Globus pallidus (tissue), 1 donor: ENCODE data around the gene GLO1.

ENCODE experiments used
- DNase-seq: peaks from one replicate; pipeline ENCODE4 v3.0.0-alpha.2; 2015; ENCODE audit warnings: low spot score

GLO1 gene

DNA sequence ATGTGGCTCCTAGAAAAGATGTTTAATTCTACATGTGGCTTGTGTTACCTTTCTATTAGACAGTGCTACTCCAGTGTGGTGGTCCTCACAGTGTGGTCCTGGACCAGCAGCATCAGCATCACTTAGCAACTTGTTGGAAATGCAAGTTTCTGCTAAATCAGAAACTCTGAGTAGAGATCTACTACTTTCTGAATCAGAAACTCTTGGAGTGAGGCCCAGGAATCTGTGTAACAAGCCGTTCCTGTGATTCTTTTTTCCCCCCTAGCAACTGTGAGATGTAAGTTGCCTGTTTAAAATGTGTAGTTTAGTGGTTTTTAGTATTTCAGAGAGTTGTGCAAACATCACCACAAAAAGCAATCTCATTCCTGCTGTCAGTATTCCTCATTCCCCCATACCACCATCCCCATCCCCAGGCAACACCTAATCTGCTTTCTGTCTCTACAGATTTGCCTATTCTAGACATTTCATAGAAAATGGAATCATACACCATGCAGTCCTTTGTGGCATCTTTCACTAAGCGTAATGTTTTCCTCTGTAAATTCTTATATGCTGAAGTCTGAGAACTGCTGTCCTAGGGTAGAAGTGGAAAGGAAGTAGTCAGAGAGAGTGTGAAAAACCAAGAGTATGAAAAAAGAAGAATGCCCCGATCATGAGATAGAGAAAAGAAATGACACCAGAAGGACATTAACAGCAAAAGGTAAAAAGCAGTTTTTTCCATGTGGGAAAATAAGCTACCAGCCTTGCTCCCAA lies 44.4 kb downstream of the GLO1 start:
- no peak for DNase-seq

DNA sequence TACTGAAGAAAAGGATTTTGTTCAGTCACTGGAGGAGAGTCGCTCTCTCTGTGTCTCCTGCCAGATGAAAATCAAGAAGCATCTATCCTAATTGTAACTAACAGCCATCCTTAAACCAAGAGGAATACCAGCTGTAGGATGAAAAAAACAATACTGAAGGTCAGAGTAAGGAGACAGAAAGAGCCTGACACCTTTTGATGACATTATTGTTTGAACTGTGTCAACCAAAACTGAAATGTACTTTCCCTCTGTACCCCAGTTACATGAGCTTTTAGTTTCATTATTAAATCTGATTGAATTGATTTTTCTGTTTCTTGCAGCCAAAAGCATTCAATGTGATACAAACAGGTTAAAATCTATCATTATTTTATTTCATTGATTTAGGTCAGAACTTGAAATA lies 46.0 kb downstream of the GLO1 start:
- no peak for DNase-seq

- no peak for DNase-seq
These were observed 48.7 kb downstream of the GLO1 start for GRCh38 chr6:38654263-38654662.

GRCh38 chr6:38651121-38651784 lies 51.7 kb downstream of the GLO1 start:
- DNase-seq = no peak

GRCh38 chr6:38650207-38650752 lies 52.7 kb downstream of the GLO1 start:
- DNase-seq = no peak

DNA sequence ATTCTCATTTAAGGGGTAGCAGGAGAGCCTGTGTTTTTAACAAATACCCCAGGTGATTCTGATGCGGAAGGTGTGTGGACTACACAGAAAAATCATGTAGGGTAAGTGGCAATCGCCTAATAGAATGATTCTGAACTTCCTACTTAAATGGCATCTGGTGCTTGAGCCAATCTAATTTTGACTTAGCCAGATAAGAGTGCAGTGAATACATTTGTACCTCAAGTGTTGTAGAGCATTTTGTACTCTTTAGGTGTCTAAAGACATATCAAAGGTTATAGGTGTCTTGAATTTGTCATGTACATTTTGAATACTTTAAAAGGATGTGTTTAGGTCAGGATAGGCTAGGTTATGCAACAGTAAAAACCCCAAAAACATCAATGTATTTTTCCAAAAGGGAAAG lies 53.2 kb downstream of the GLO1 start:
- DNase-seq = no peak

DNA sequence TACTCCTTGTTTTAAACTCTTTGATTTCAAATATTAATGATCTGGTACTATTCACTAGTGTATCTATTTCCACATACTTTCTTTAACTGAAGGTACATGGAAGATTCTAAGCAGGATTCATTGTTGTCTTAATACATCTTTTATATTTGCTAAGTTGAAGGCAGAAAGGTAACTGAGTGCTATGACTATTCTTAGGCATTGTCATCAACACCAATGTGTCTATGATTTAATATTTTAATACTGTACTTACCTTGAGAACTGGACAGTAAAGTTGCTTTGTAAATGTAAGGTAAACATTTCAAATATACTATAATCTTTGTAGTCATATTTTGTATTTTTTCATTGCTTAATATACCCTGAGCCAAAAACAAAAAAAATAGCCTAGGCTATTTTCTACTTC lies 54.3 kb downstream of the GLO1 start:
- DNase-seq = no peak

DNA sequence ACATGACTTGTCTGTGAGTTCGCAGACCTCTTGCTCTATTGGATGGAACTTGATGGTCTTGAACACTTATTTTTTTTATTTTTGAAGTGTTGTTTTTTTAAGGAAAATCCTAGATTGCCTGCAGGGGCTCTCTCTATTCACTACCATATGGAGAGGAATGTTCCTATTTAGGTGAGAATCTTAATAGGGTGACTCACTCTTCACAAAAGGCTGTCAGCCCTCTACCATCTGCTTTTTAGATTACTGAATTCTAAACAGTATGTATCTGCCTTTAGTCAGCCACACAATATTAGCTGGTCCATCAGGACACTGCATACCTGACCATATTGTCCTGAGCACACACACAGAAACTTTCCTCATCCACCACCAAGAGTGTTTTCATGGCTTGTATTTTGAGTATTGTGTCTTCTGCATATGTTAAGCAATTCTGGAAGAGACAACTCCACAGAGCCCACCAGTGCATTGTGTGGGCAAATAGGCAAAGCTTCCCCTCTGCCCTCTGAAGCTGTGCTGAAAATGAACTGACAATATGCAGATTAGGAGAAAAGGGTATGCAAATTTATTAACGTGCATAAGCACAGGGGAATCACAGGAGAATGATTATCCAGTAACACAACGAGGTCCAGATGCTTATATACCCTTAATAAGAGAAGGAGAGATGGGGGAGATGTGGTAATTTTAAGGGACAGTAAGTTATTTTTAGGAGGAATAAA lies 56.6 kb downstream of the GLO1 start:
- no peak for DNase-seq

- DNase-seq = no peak
These were observed 58.0 kb downstream of the GLO1 start for GRCh38 chr6:38644951-38645350.

DNA sequence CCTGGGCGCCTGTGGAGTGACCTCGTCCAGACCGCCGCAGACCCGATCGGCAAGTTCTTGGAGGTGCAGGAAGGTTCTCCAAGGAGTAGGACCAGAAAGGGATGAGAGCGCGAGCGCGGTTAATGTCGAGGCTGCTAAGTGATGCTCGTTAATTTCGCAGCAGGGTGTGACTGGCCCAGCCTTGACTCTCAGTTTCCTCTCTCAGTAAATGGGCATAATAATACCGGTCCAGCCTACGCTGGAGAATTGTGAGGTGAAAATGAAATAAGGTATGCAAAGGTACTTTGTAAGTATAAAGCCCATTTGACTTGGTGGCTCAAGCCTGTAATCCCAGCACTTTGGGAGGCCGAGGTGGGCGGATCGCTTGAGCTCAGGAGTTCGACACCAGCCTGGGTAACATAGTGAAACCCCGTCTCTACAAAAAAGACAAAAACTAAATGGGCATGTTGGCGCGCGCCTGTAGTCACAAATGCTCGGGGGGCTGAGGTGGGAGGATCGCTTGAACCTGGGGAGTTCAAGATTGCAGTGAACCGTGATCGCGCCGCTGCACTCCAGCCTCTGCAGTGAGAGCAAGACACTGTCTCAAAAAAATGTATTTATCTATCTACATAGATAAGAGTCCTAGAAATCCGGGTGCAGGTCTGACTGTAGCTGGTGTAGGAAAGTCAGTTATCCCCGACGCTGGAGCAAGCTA lies 62.6 kb downstream of the GLO1 start:
- peak; percentile 70 for DNase-seq

GRCh38 chr6:38639498-38640215 lies 63.3 kb downstream of the GLO1 start, which contains the start of gene BTBD9:
Gene BTBD9 (minus strand): TSS chr6:38639929.
- DNase-seq = peak; percentile 79

- peak; percentile 31 for DNase-seq
These were observed 63.9 kb downstream of the GLO1 start for GRCh38 chr6:38638941-38639497.

DNA sequence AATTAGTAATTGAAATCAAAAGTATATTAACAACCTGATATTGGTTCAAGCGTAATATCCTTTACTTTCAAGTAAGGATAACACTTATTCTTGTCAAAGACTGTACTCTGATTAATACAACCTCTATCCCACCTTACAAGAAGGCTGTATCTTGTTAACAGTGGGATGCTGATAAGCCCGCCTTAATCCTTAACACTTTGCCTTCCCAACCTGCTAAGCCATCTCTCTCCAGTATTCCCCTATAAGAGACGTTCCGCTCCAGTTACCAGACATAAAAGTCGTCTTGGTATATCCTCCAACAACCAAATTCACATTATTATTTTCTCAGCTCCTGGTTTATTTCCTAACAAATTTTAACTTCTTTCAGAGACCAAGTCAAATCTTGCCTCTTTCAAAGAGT lies 65.2 kb downstream of the GLO1 start:
- no peak for DNase-seq

GRCh38 chr6:38636027-38636426 lies 66.9 kb downstream of the GLO1 start:
- no peak for DNase-seq

GRCh38 chr6:38634518-38634917 lies 68.4 kb downstream of the GLO1 start:
- DNase-seq = no peak

DNA sequence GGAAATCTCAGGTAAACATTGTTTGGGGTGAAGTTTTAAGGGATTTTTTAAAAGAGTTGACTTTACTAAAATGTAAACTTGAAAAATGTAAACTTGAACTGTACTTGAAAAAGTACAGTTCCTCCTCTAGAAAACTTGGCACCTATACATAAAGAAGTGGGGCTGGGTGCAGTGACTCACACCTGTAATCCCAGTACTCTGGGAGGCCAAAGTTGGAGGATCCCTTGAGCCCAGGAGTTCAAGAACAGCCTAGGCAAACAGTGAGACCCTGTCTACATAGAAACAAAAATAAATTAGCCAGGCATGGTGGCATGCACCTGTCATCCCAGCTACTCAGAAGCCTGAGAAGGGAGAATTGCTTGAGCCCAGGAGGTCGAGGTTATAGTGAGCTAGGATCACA lies 70.5 kb downstream of the GLO1 start:
- DNase-seq = no peak

- DNase-seq = no peak
These were observed 71.7 kb downstream of the GLO1 start for GRCh38 chr6:38631186-38631783.
